ENCODE results near the gene FXR2.
"Not testable (repeated sequence)": the region's sequence is repeated elsewhere in the genome, so short reads cannot be mapped to it uniquely, and the experiment has no call there.

The FXR2 gene

DNA sequence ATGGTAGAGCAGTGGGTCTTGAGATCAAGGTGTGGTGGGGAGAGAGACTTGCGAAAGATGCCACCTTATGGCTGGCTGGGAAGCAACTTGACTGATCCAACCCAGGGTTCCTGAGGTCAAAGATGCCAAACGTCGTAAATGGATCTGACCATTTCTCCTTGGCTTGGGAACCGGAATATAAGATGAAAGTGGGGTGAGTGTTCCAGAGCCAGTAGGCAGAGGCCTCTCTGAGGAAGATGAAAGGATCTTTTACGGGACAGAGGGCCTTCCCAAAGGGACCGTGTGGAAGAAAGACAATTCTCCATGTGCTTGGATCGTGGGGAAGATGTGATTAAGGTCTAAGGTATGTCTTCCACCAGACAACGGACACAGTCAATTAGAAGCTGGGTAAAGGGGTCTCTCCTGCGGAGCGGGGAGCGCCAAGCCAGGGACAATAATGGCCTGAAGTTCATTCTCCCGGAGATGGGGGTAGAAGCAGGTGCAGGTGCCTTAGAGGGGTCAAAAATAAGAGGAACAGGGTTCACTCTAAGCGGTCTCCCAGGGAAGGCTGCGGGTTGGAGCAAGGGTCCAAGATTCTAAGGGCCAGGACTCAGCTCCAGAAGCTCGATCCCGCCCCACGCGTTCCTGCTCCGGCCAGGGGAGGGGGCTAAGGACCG, 800 bp downstream of the FXR2 start:
- Histone ChIP-seq H3K9ac (ENCODE audit: low read depth in 1 of 2, low read length in 2 of 2) (peak overlapping the region; percentile 88 to 89), H3K4me1 (ENCODE audit: control insufficient read depth in 1 of 2, insufficient read depth in 2 of 2, low read length in 2 of 2) (peaks cover 18 to 24% of the 10 kb centered on the region in 2 donors), H3K4me3 (ENCODE audit: low read depth in 1 of 2, low read length in 2 of 2) (peak overlapping the region; percentile 81 to 83)

DNA sequence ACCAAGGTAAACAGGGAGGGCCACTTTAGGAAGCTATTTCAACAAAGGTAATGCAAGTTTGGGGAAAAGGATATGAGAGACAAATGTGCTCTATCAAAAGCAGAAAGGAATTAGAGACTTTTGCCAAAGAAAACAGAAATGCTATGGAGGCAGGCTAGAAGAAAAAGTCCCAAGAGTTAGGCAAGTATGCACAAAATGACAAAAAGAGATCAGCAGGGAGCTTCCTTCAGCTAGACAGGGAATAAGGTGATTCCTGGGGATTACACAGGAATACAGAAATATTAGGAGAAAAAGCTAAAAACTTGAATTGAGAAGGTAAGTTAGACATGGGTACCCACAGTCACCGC, 2.4 kb downstream of the FXR2 start:
- Histone ChIP-seq H3K27me3 (ENCODE audit: control insufficient read depth in 1 of 2, insufficient read depth in 2 of 2, low read length in 2 of 2) (no peaks in the 10 kb centered on the region), H3K4me3 (ENCODE audit: low read depth in 1 of 2, low read length in 2 of 2) (no peak overlapping the region), H3K4me1 (ENCODE audit: control insufficient read depth in 1 of 2, insufficient read depth in 2 of 2, low read length in 2 of 2) (peaks cover 18 to 24% of the 10 kb centered on the region in 2 donors), H3K27ac (ENCODE audit: low read depth, low read length) (no peak overlapping the region), H3K36me3 (ENCODE audit: control insufficient read depth in 1 of 2, insufficient read depth in 2 of 2, low read length in 2 of 2) (peaks cover 0 to 11% of the 10 kb centered on the region in 2 donors), H3K9me3 (ENCODE audit: control insufficient read depth in 1 of 2, low read length in 2 of 2) (no peaks in the 10 kb centered on the region), H3K9ac (ENCODE audit: low read depth in 1 of 2, low read length in 2 of 2) (no peak overlapping the region)

More for the DNA sequence above, 800 bp downstream of the FXR2 start:
- H3K9me3 ChIP-seq (ENCODE audit: control insufficient read depth in 1 of 2, low read length in 2 of 2): no peaks in the 10 kb centered on the region
- H3K27me3 ChIP-seq (ENCODE audit: control insufficient read depth in 1 of 2, insufficient read depth in 2 of 2, low read length in 2 of 2): no peaks in the 10 kb centered on the region
- peak overlapping the region; percentile 85 for H3K27ac ChIP-seq (ENCODE audit: low read depth, low read length)
- peaks cover 0 to 11% of the 10 kb centered on the region in 2 donors for H3K36me3 ChIP-seq (ENCODE audit: control insufficient read depth in 1 of 2, insufficient read depth in 2 of 2, low read length in 2 of 2)

DNA sequence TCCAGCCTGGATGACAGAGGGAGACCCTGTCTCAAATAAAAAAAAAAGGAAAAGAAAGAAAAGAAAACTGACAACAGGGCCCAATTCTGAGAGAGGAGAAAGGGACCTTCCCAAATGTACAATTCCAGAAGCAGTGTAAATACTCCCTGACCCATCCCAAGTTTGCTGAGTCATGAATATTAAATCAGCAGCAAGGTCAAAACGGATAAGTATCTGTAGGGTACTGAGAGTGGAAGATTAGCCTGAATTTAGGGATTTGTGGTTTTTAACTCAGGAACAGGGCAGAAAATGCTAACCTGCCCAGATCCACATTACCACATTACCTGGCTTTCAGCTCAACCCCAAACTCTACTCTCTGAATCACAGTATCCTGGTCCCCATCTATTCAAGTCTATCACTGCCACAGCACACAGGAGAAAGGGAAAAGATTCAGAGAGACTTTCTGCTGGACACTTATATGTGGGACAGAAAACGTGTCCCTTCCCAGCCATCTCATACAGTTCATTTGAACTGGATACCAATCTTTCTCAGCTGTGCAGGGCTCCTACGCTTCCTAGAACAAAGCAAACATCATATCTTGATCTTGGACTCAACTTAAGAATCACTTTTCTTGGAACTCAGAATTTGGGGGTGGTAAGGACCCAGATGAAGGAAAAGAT, 2.9 kb downstream of the FXR2 start:
- peaks cover 0 to 11% of the 10 kb centered on the region in 2 donors for H3K36me3 ChIP-seq (ENCODE audit: control insufficient read depth in 1 of 2, insufficient read depth in 2 of 2, low read length in 2 of 2)
- no peaks in the 10 kb centered on the region for H3K9me3 ChIP-seq (ENCODE audit: control insufficient read depth in 1 of 2, low read length in 2 of 2)
- no peak overlapping the region for H3K4me3 ChIP-seq (ENCODE audit: low read depth in 1 of 2, low read length in 2 of 2)
- peaks cover 18 to 24% of the 10 kb centered on the region in 2 donors for H3K4me1 ChIP-seq (ENCODE audit: control insufficient read depth in 1 of 2, insufficient read depth in 2 of 2, low read length in 2 of 2)
- no peak overlapping the region for H3K9ac ChIP-seq (ENCODE audit: low read depth in 1 of 2, low read length in 2 of 2)
- H3K27ac ChIP-seq (ENCODE audit: low read depth, low read length): no peak overlapping the region
- no peaks in the 10 kb centered on the region for H3K27me3 ChIP-seq (ENCODE audit: control insufficient read depth in 1 of 2, insufficient read depth in 2 of 2, low read length in 2 of 2)

DNA sequence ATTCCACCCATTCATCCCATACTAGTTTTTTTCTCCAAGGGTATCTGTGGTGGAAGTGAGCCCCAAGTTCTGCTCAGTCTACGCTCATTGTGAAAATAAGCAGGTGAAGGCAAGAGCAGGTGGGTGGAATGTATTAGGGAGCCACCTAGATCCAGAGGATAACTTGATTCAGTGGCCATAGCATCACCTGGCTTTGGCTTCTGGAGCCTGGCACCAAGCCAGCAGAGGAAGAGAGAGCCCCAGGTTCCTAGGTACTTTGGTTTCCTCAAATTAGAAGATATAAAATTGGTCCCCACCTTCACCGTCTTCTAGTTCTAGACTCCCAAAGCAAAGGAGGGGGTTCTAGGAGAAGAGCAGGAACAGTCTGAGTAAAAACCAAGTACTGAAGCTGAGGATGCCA, 4.1 kb downstream of the FXR2 start:
- H3K9ac ChIP-seq (ENCODE audit: low read depth in 1 of 2, low read length in 2 of 2): no peak overlapping the region
- peaks cover 18 to 24% of the 10 kb centered on the region in 2 donors for H3K4me1 ChIP-seq (ENCODE audit: control insufficient read depth in 1 of 2, insufficient read depth in 2 of 2, low read length in 2 of 2)
- H3K27me3 ChIP-seq (ENCODE audit: control insufficient read depth in 1 of 2, insufficient read depth in 2 of 2, low read length in 2 of 2): no peaks in the 10 kb centered on the region
- no peak overlapping the region for H3K27ac ChIP-seq (ENCODE audit: low read depth, low read length)
- no peak overlapping the region for H3K4me3 ChIP-seq (ENCODE audit: low read depth in 1 of 2, low read length in 2 of 2)
- no peaks in the 10 kb centered on the region for H3K9me3 ChIP-seq (ENCODE audit: control insufficient read depth in 1 of 2, low read length in 2 of 2)
- peaks cover 0 to 18% of the 10 kb centered on the region in 2 donors for H3K36me3 ChIP-seq (ENCODE audit: control insufficient read depth in 1 of 2, insufficient read depth in 2 of 2, low read length in 2 of 2)

DNA sequence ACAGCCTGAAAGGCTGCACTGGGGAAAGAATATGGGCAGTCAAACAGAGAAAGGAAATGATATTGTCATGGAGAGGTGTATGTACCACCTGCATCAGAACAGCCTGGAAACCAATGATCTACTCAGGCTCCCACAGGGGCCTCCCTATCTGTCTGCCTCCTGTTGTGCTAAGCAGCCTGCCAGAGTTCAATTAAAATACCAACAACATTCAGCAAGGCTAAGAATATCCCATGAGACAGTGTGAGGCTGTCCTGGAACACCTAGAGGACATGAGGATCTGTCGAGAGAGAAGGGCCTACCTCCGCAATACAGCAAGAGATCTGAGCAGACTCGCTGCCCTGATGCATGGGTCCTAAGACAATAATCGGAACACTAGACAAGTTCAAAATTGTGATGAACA, 8.4 kb downstream of the FXR2 start:
- no peak overlapping the region for H3K9ac ChIP-seq (ENCODE audit: low read depth in 1 of 2, low read length in 2 of 2)
- no peak overlapping the region for H3K27ac ChIP-seq (ENCODE audit: low read depth, low read length)
- H3K27me3 ChIP-seq (ENCODE audit: control insufficient read depth in 1 of 2, insufficient read depth in 2 of 2, low read length in 2 of 2): no peaks in the 10 kb centered on the region
- no peak overlapping the region for H3K4me3 ChIP-seq (ENCODE audit: low read depth in 1 of 2, low read length in 2 of 2)
- H3K4me1 ChIP-seq (ENCODE audit: control insufficient read depth in 1 of 2, insufficient read depth in 2 of 2, low read length in 2 of 2): no peaks in the 10 kb centered on the region
- no peaks in the 10 kb centered on the region for H3K9me3 ChIP-seq (ENCODE audit: control insufficient read depth in 1 of 2, low read length in 2 of 2)
- peaks cover 16 to 51% of the 10 kb centered on the region in 2 donors for H3K36me3 ChIP-seq (ENCODE audit: control insufficient read depth in 1 of 2, insufficient read depth in 2 of 2, low read length in 2 of 2)

DNA sequence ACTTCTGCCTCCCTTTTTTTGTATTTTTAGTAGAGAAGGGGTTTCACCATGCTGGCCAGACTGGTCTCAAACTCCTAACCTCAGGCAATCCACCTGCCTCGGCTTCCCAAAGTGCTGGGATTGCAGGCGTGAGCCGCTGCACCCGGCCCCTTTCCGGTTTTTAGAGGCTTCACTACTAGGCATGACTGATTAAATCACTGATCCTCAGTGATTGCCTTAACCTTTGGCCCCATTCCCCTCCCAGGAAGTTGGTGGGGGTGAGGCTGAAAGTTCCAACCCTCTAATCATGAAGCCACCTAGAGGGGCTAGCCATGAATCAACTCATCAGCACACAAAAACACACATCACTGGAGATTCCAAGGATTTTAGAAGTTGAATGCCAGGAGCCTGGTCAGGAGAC, 17.1 kb downstream of the FXR2 start:
- H3K9ac ChIP-seq (ENCODE audit: low read depth in 1 of 2, low read length in 2 of 2); H3K4me3 ChIP-seq (ENCODE audit: low read depth in 1 of 2, low read length in 2 of 2); H3K27ac ChIP-seq (ENCODE audit: low read depth, low read length); H3K4me1 ChIP-seq (ENCODE audit: control insufficient read depth in 1 of 2, insufficient read depth in 2 of 2, low read length in 2 of 2); H3K9me3 ChIP-seq (ENCODE audit: control insufficient read depth in 1 of 2, low read length in 2 of 2); H3K27me3 ChIP-seq (ENCODE audit: control insufficient read depth in 1 of 2, insufficient read depth in 2 of 2, low read length in 2 of 2): not testable (repeated sequence)
- peaks cover 39 to 77% of the 10 kb centered on the region in 2 donors for H3K36me3 ChIP-seq (ENCODE audit: control insufficient read depth in 1 of 2, insufficient read depth in 2 of 2, low read length in 2 of 2)

DNA sequence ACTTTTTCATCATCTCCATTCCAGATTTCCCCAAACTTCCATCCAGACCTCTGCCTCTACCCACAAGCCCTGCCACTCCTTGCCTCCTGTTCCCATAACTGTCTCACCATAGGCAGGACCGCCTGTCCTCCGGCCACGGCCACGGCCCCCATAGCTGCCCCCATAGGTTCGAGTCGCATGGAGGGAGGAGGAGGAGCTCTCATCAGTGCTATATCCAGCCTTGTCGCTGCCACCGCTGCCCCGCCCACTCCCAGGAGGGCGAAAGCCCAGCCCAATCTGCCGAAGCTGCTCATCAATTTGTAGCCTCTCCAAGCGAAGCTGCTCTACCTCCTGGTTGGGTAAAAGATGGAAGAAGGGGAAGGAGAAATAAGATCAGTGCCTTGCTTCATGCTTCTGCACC, 21.4 kb downstream of the FXR2 start:
- H3K4me3 ChIP-seq (ENCODE audit: low read depth in 1 of 2, low read length in 2 of 2): no peak overlapping the region
- no peak overlapping the region for H3K9ac ChIP-seq (ENCODE audit: low read depth in 1 of 2, low read length in 2 of 2)
- no peaks in the 10 kb centered on the region for H3K9me3 ChIP-seq (ENCODE audit: control insufficient read depth in 1 of 2, low read length in 2 of 2)
- H3K27ac ChIP-seq (ENCODE audit: low read depth, low read length): no peak overlapping the region
- no peaks in the 10 kb centered on the region for H3K27me3 ChIP-seq (ENCODE audit: control insufficient read depth in 1 of 2, insufficient read depth in 2 of 2, low read length in 2 of 2)
- H3K4me1 ChIP-seq (ENCODE audit: control insufficient read depth in 1 of 2, insufficient read depth in 2 of 2, low read length in 2 of 2): peaks cover 4 to 5% of the 10 kb centered on the region in 2 donors
- H3K36me3 ChIP-seq (ENCODE audit: control insufficient read depth in 1 of 2, insufficient read depth in 2 of 2, low read length in 2 of 2): peaks cover 41 to 68% of the 10 kb centered on the region in 2 donors

DNA sequence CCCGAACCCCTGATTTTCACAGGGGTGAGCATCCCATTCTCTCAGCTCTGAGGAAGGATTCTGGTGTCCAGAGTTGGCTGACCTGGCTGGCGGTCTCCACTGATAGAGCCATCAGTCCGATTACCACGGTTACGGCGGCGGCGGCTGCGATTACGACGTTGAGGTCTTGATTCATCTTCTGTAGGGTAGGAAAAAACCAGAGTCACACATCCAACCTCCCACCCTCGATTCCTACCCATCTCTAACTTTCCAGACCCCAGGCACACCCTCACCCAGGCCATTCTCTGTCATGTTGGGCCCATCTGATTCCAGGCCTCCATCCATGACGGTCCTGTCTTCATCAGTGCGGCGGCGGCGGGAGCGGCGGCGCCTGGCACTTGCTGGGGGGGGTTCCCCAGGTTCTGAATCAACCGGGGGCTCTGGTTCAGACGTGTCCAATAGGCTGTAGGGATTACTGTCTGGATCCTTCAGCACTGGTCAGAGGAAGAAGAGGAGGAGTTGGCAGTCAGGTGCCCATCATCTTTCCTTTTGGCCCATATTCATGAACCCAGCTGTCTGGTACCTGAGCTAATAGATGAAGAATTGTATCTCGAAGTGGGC, 22.2 kb downstream of the FXR2 start:
- H3K9ac ChIP-seq (ENCODE audit: low read depth in 1 of 2, low read length in 2 of 2): no peak overlapping the region
- H3K27me3 ChIP-seq (ENCODE audit: control insufficient read depth in 1 of 2, insufficient read depth in 2 of 2, low read length in 2 of 2): no peaks in the 10 kb centered on the region
- no peak overlapping the region for H3K4me3 ChIP-seq (ENCODE audit: low read depth in 1 of 2, low read length in 2 of 2)
- H3K4me1 ChIP-seq (ENCODE audit: control insufficient read depth in 1 of 2, insufficient read depth in 2 of 2, low read length in 2 of 2): peaks cover 4 to 5% of the 10 kb centered on the region in 2 donors
- no peak overlapping the region for H3K27ac ChIP-seq (ENCODE audit: low read depth, low read length)
- H3K36me3 ChIP-seq (ENCODE audit: control insufficient read depth in 1 of 2, insufficient read depth in 2 of 2, low read length in 2 of 2): peaks cover 45 to 76% of the 10 kb centered on the region in 2 donors
- no peaks in the 10 kb centered on the region for H3K9me3 ChIP-seq (ENCODE audit: control insufficient read depth in 1 of 2, low read length in 2 of 2)

DNA sequence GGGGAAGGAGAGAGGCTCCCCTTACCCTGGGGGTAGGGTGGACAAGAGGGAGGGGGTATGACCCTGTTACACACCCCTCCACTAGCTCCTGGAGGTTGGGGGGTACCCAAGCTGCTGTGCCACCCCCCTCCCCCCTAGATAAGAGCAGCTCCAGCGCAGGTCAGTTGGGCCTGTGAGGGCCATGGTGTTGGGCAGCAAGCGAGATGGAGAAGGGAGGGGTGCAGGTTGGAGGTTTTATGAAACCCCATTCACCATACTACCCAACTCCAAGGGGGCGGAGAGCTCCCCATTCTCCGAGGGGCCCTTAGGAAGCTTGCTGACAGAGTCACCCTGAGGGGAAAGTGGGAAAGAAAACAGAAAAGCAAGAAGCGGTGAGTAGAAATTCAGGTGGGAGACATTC, 23.1 kb downstream of the FXR2 start:
- H3K27ac ChIP-seq (ENCODE audit: low read depth, low read length): no peak overlapping the region
- peaks cover 45 to 83% of the 10 kb centered on the region in 2 donors for H3K36me3 ChIP-seq (ENCODE audit: control insufficient read depth in 1 of 2, insufficient read depth in 2 of 2, low read length in 2 of 2)

DNA sequence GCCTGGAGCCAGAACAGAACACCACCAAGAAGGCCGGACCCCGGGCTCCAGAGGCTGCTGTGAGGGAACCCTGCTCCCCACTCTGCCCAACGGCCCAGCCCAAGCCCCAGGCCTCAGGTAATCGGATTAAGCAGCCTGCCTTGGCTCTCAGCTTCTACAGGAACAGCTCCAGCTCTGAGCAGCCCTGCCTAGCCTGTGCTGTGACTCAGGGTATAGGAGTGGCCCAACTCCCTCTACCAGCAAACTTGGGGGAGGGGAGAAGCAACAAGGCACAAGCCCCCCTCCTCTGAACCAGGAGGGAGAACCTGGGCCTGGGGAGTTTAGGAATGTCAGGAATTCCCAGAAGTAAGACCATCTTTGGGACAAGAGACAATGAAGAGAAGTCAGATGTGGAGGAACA, 24.0 kb downstream of the FXR2 start:
- Histone ChIP-seq H3K4me1 (ENCODE audit: control insufficient read depth in 1 of 2, insufficient read depth in 2 of 2, low read length in 2 of 2) (peaks cover 0 to 12% of the 10 kb centered on the region in 2 donors), H3K36me3 (ENCODE audit: control insufficient read depth in 1 of 2, insufficient read depth in 2 of 2, low read length in 2 of 2) (peaks cover 45 to 78% of the 10 kb centered on the region in 2 donors)

More for the DNA sequence above, 23.1 kb downstream of the FXR2 start:
- peaks cover 0 to 8% of the 10 kb centered on the region in 2 donors for H3K4me1 ChIP-seq (ENCODE audit: control insufficient read depth in 1 of 2, insufficient read depth in 2 of 2, low read length in 2 of 2)
- no peaks in the 10 kb centered on the region for H3K27me3 ChIP-seq (ENCODE audit: control insufficient read depth in 1 of 2, insufficient read depth in 2 of 2, low read length in 2 of 2)
- H3K4me3 ChIP-seq (ENCODE audit: low read depth in 1 of 2, low read length in 2 of 2): no peak overlapping the region
- H3K9me3 ChIP-seq (ENCODE audit: control insufficient read depth in 1 of 2, low read length in 2 of 2): no peaks in the 10 kb centered on the region
- H3K9ac ChIP-seq (ENCODE audit: low read depth in 1 of 2, low read length in 2 of 2): no peak overlapping the region

More for the DNA sequence above, 24.0 kb downstream of the FXR2 start:
- Histone ChIP-seq H3K27ac (ENCODE audit: low read depth, low read length) (no peak overlapping the region), H3K9ac (ENCODE audit: low read depth in 1 of 2, low read length in 2 of 2) (no peak overlapping the region), H3K9me3 (ENCODE audit: control insufficient read depth in 1 of 2, low read length in 2 of 2) (no peaks in the 10 kb centered on the region), H3K27me3 (ENCODE audit: control insufficient read depth in 1 of 2, insufficient read depth in 2 of 2, low read length in 2 of 2) (no peaks in the 10 kb centered on the region), H3K4me3 (ENCODE audit: low read depth in 1 of 2, low read length in 2 of 2) (no peak overlapping the region)
